ENCODE results near the gene IL2RG.

DNA sequence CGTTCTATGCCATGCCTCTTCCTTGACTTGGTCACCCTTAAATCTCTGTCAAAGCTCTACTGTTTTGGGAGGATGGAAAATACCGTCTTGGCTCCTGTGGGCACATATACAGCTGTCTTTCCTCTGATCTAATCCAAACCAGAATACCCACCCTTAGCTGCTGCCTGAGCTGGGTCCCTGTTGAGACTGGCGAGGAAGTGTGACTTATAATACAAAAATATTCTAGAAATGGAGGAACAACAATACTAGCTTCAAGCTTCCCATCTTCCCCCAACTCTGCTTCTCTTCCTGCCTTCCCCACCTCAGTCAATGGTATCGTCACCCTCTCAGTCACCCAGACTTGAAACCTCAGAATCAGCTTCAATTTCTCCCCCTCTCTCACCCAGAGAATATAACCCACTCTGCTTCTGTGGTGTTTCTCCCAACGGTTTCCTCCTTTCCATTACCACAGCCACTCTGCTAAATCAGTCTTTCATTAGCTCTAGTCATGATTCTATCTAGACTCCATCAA, 599 bp upstream of the IL2RG start:
- TF ChIP-seq, protein P1, sequence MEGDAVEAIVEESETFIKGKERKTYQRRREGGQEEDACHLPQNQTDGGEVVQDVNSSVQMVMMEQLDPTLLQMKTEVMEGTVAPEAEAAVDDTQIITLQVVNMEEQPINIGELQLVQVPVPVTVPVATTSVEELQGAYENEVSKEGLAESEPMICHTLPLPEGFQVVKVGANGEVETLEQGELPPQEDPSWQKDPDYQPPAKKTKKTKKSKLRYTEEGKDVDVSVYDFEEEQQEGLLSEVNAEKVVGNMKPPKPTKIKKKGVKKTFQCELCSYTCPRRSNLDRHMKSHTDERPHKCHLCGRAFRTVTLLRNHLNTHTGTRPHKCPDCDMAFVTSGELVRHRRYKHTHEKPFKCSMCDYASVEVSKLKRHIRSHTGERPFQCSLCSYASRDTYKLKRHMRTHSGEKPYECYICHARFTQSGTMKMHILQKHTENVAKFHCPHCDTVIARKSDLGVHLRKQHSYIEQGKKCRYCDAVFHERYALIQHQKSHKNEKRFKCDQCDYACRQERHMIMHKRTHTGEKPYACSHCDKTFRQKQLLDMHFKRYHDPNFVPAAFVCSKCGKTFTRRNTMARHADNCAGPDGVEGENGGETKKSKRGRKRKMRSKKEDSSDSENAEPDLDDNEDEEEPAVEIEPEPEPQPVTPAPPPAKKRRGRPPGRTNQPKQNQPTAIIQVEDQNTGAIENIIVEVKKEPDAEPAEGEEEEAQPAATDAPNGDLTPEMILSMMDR (conservative IDR thresholded peaks at IDR 0.05; ENCODE audit: low read depth in 2 of 2) = no peak
- TF ChIP-seq POLR2AphosphoS5 (IDR thresholded peaks at IDR 0.05; ENCODE audit: low read depth) (no peak), EZH2 (IDR thresholded peaks at IDR 0.05; ENCODE audit: low read depth, unreplicated experiment) (no peak), NANOG (IDR thresholded peaks at IDR 0.05; ENCODE audit: borderline replicate concordance) (no peak), ZNF114 (CRISPR knock-in tag; IDR thresholded peaks at IDR 0.05) (no peak), CREB1 (CRISPR knock-in tag; IDR thresholded peaks at IDR 0.05; ENCODE audit: low read depth) (no peak), JUNB (IDR thresholded peaks at IDR 0.05; ENCODE audit: unreplicated experiment) (no peak)
- TF ChIP-seq, protein P2, sequence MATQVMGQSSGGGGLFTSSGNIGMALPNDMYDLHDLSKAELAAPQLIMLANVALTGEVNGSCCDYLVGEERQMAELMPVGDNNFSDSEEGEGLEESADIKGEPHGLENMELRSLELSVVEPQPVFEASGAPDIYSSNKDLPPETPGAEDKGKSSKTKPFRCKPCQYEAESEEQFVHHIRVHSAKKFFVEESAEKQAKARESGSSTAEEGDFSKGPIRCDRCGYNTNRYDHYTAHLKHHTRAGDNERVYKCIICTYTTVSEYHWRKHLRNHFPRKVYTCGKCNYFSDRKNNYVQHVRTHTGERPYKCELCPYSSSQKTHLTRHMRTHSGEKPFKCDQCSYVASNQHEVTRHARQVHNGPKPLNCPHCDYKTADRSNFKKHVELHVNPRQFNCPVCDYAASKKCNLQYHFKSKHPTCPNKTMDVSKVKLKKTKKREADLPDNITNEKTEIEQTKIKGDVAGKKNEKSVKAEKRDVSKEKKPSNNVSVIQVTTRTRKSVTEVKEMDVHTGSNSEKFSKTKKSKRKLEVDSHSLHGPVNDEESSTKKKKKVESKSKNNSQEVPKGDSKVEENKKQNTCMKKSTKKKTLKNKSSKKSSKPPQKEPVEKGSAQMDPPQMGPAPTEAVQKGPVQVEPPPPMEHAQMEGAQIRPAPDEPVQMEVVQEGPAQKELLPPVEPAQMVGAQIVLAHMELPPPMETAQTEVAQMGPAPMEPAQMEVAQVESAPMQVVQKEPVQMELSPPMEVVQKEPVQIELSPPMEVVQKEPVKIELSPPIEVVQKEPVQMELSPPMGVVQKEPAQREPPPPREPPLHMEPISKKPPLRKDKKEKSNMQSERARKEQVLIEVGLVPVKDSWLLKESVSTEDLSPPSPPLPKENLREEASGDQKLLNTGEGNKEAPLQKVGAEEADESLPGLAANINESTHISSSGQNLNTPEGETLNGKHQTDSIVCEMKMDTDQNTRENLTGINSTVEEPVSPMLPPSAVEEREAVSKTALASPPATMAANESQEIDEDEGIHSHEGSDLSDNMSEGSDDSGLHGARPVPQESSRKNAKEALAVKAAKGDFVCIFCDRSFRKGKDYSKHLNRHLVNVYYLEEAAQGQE (IDR thresholded peaks at IDR 0.05; ENCODE audit: unreplicated experiment) = no peak
- TF ChIP-seq, protein P3, sequence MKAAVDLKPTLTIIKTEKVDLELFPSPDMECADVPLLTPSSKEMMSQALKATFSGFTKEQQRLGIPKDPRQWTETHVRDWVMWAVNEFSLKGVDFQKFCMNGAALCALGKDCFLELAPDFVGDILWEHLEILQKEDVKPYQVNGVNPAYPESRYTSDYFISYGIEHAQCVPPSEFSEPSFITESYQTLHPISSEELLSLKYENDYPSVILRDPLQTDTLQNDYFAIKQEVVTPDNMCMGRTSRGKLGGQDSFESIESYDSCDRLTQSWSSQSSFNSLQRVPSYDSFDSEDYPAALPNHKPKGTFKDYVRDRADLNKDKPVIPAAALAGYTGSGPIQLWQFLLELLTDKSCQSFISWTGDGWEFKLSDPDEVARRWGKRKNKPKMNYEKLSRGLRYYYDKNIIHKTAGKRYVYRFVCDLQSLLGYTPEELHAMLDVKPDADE (IDR thresholded peaks at IDR 0.05) = no peak

Measured in GM23338 (cell line).